PC-3 (cell line): Measurements from ENCODE around the gene SLC9A9. TPM values are rescaled to one million over a fixed set of nuclear protein-coding genes. Genes with fewer than 3 reads are reported as not detected.

Experiments used
- ATAC-seq: fragments of 200-7000 bp; cut with Tn5 transposase; 2 replicates; pipeline ENCODE4 v1.9.1; 2020; ENCODE audit warnings: mild to moderate bottlenecking, moderate library complexity
- BruUV-seq: library from RNA; stranded (reverse); fragments of 400-500 nt; replicated peaks from 2 replicates; lab custom pipeline; 2021; lab: Mats Ljungman, UMichigan
- CTCF ChIA-PET: fragments of 300-600 bp; sonication (Branson Sonifier 250); formaldehyde crosslinking; loops from one replicate; lab custom pipeline; 2022; ENCODE audit warnings: antibody characterized with exemption; lab: Charles Lee
- POLR2A ChIA-PET: fragments of 300-600 bp; sonication (Branson Sonifier 250); formaldehyde crosslinking; loops from one replicate; lab custom pipeline; 2022; ENCODE audit warnings: antibody characterized with exemption; ENCODE audit not compliant: unreplicated experiment; lab: Charles Lee
- DNase-seq: peaks from one replicate; pipeline ENCODE4 v3.0.0-alpha.2; 2015
- H2AFZ ChIP-seq: fragments of 300-600 bp; sonication (generic); 2 replicates; pipeline ENCODE4 v1.6.0; 2016; ENCODE audit warnings: antibody characterized with exemption, low read length
- H3F3A ChIP-seq: fragments of 300-600 bp; sonication (generic); one replicate; pipeline ENCODE4 v1.6.0; 2017; ENCODE audit warnings: antibody characterized with exemption, low read length, control low read depth, mild to moderate bottlenecking; ENCODE audit not compliant: unreplicated experiment
- H3K27ac ChIP-seq: fragments of 300-600 bp; sonication (generic); 2 replicates; pipeline ENCODE4 v1.5.1; 2016; ENCODE audit warnings: mild to moderate bottlenecking, low read length
- H3K27me3 ChIP-seq: fragments of 300-600 bp; sonication (generic); 2 replicates; pipeline ENCODE4 v1.6.1; 2016; ENCODE audit warnings: low read length, mixed read lengths
- H3K36me3 ChIP-seq: fragments of 300-600 bp; sonication (generic); 2 replicates; pipeline ENCODE4 v1.6.1; 2016; ENCODE audit warnings: low read depth, mixed run types, low read length, mixed read lengths
- H3K4me1 ChIP-seq: fragments of 300-600 bp; sonication (generic); 2 replicates; pipeline ENCODE4 v1.5.1; 2016; ENCODE audit warnings: low read length; ENCODE audit not compliant: insufficient read depth
- H3K4me2 ChIP-seq: fragments of 300-600 bp; sonication (generic); 2 replicates; pipeline ENCODE4 v1.6.0; 2016; ENCODE audit warnings: low read length
- H3K4me3 ChIP-seq: fragments of 300-600 bp; sonication (generic); 2 replicates; pipeline ENCODE4 v1.5.1; 2016; ENCODE audit warnings: mild to moderate bottlenecking, low read length, mixed read lengths
- H3K79me2 ChIP-seq: fragments of 300-600 bp; sonication (generic); 2 replicates; pipeline ENCODE4 v1.6.1; 2017; ENCODE audit warnings: low read length, mixed read lengths
- H3K9ac ChIP-seq: fragments of 300-600 bp; sonication (generic); 2 replicates; pipeline ENCODE4 v1.6.0; 2016; ENCODE audit warnings: mild to moderate bottlenecking, low read length
- H3K9me2 ChIP-seq: fragments of 300-600 bp; sonication (generic); replicated peaks from 2 replicates; pipeline ENCODE4 v1.6.1; 2016; ENCODE audit warnings: mixed run types, low read length, mixed read lengths
- H3K9me3 ChIP-seq: fragments of 300-600 bp; sonication (generic); 2 replicates; pipeline ENCODE4 v1.6.1; 2016; ENCODE audit warnings: low read length, mixed read lengths
- H4K20me1 ChIP-seq: fragments of 300-600 bp; sonication (generic); 2 replicates; pipeline ENCODE4 v1.6.1; 2016; ENCODE audit warnings: low read length, mixed read lengths
- CTCF ChIP-seq: fragments of 300-600 bp; sonication (generic); conservative IDR thresholded peaks from 2 replicates; pipeline ENCODE4 v1.5.1; 2017; ENCODE audit warnings: antibody characterized with exemption, low read depth, mild to moderate bottlenecking, low read length
- EZH2 ChIP-seq: fragments of 300-600 bp; sonication (generic); IDR thresholded peaks from one replicate; pipeline ENCODE4 v1.6.1; 2017; ENCODE audit warnings: antibody characterized with exemption, mild to moderate bottlenecking, low read length; ENCODE audit not compliant: unreplicated experiment
- EZH2phosphoT487 ChIP-seq: fragments of 300-600 bp; sonication (generic); IDR thresholded peaks from 2 replicates; pipeline ENCODE4 v1.6.1; 2018; ENCODE audit warnings: mild to moderate bottlenecking, antibody characterized with exemption, low read length, borderline replicate concordance
- intact Hi-C: fragments of 100-400 bp; cut with micrococcal nuclease; formaldehyde crosslinking; loops from 2 replicates; pipeline ENCODE4 v1.9.0; 2023
- total RNA-seq: library from RNA; depleted of rRNA; stranded (reverse); fragments of >200 nt; gene quantifications from 2 replicates; pipeline ENCODE4 v1.2.3, GENCODE V29; 2014

Gene SLC9A9
- total RNA-seq, 1 experiment from 2014 or later = 0.07 TPM

DNA sequence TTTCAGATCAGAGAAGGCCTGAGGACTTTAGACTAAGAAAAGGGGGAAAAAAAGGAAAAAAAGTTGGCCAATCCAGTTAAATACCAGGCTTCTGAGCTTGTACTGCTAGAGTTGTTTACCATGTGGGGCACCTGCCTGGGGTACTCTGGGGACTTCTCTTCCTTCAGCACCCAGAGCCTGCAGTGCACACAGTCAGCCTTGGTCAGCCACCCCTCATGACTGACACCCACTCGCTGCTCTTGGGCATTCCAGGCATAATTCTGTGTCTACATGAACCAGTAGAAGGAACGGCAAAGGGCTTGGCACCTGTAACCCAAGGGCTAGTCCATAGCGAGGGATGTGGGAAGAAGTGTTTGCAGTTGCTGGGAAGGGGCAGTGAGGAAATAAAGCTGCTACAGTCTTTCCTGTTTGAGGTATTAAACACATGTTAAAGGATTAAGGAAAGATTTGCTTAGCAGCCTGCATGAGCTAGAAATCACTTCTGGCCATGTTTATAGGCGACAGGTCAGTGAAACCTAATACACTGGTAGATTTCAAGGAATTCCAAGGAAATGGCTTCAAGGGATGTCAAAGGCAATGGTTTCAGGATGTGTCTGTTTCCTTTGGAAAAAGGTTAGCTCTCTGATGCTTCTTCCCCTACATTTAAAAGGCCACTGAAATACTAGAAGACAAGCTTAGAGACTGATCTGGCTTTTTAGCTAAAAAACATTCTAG is 496.2 kb downstream of the SLC9A9 start:
- intact Hi-C loops = no loop called here
- H3K4me2 ChIP-seq = no peak overlapping the region

GRCh38 chr3:143351354-143351753 is 496.9 kb downstream of the SLC9A9 start:
- Histone ChIP-seq H3K4me2 (no peak overlapping the region), H3K27ac (no peak overlapping the region), H3K36me3 (no peaks in the 10 kb centered on the region), H3F3A (no peaks in the 10 kb centered on the region), H3K27me3 (no peaks in the 10 kb centered on the region), H3K9me3 (no peaks in the 10 kb centered on the region), H3K9me2 (no peaks in the 10 kb centered on the region), H3K9ac (no peak overlapping the region), H4K20me1 (no peaks in the 10 kb centered on the region), H3K79me2 (no peaks in the 10 kb centered on the region), H2AFZ (no peak overlapping the region), H3K4me3 (no peak overlapping the region), H3K4me1 (no peaks in the 10 kb centered on the region)
- BruUV-seq = no TSS peak
- intact Hi-C loops = no loop called here
- TF ChIP-seq EZH2 (no peak), CTCF (no peak), EZH2phosphoT487 (no peak)
- ChIA-PET POLR2A (no interaction called here), CTCF (no interaction called here)
- ATAC-seq = no peak
- no peak for DNase-seq

More for the DNA sequence above, 496.2 kb downstream of the SLC9A9 start:
- POLR2A ChIA-PET = no interaction called here
- Histone ChIP-seq H3K27ac (no peak overlapping the region), H3K36me3 (no peaks in the 10 kb centered on the region), H3F3A (no peaks in the 10 kb centered on the region), H3K4me1 (no peaks in the 10 kb centered on the region), H3K9me2 (no peaks in the 10 kb centered on the region), H3K9ac (no peak overlapping the region), H3K4me3 (no peak overlapping the region), H3K9me3 (no peaks in the 10 kb centered on the region), H3K27me3 (no peaks in the 10 kb centered on the region), H4K20me1 (no peaks in the 10 kb centered on the region), H2AFZ (no peak overlapping the region), H3K79me2 (no peaks in the 10 kb centered on the region)
- DNase-seq (no peak), ATAC-seq (no peak)
- CTCF ChIA-PET = no interaction called here
- TF ChIP-seq CTCF (no peak), EZH2 (no peak), EZH2phosphoT487 (no peak)
- BruUV-seq = no TSS peak

DNA sequence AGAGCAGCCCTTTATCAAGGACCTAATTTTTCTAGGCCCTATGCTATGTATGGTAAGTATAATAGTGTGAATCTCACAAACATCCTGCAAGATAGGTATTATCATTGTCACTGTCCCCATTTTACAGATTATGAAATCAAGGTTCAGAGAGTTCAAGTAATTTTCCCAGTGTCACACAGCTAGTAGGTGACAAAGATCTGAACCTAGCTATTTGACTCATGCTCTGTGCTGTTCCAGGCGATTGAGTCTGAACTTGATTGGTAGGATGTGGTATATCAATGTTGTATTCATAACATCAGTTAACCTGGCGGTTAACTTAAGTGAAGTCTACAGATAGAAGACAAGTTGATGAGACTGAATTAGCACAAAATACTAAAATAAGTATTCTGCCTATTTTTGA is 498.8 kb downstream of the SLC9A9 start:
- H3K9ac ChIP-seq = no peak overlapping the region
- BruUV-seq = no TSS peak
- no peak overlapping the region for H3K4me2 ChIP-seq
- ChIA-PET POLR2A (no interaction called here), CTCF (no interaction called here)
- no peak for DNase-seq
- intact Hi-C loops = no loop called here
- H3K27ac ChIP-seq = no peak overlapping the region
- no peak overlapping the region for H2AFZ ChIP-seq
- H3F3A ChIP-seq = no peaks in the 10 kb centered on the region
- no peaks in the 10 kb centered on the region for H3K36me3 ChIP-seq
- H3K4me1 ChIP-seq = no peaks in the 10 kb centered on the region
- H3K9me2 ChIP-seq = no peaks in the 10 kb centered on the region
- no peaks in the 10 kb centered on the region for H3K79me2 ChIP-seq
- no peak overlapping the region for H3K4me3 ChIP-seq
- no peaks in the 10 kb centered on the region for H3K27me3 ChIP-seq
- no peaks in the 10 kb centered on the region for H4K20me1 ChIP-seq
- TF ChIP-seq EZH2 = no peak
- no peak for TF ChIP-seq EZH2phosphoT487
- no peak for TF ChIP-seq CTCF
- H3K9me3 ChIP-seq = no peaks in the 10 kb centered on the region
- no peak for ATAC-seq
